ENCODE data around the gene HOOK2. TPM values are rescaled to one million over a fixed set of nuclear protein-coding genes. Genes with fewer than 3 reads are reported as not detected.

HOOK2 gene
- total RNA-seq, 1 experiment from 2014 or later = 96.3 TPM

- Histone ChIP-seq H3K79me2 (ENCODE audit: insufficient read depth, low read length) (peaks cover 4% of the 10 kb centered on the region; the same call in 1 of the 2 replicates), H3K4me3 (replicated peaks in 1 of 2; ENCODE audit: low read depth in 1 of 2, low read length in 2 of 2) (peak overlapping the region; percentile 66 to 68), H3K27me3 (ENCODE audit: insufficient read depth, low read length) (no peaks in the 10 kb centered on the region), H3K36me3 (ENCODE audit: control insufficient read depth in 1 of 2, insufficient read depth in 2 of 2, low read length in 2 of 2) (no peaks in the 10 kb centered on the region), H3K9me3 (ENCODE audit: control insufficient read depth in 1 of 2, insufficient read depth in 1 of 2, low read depth in 1 of 2, low read length in 2 of 2) (no peaks in the 10 kb centered on the region), H3K4me2 (ENCODE audit: low read length) (peak overlapping the region; percentile 85), H3K27ac (ENCODE audit: low read depth, low read length) (peak overlapping the region; percentile 96), H3K9me2 (ENCODE audit: insufficient read depth) (no peaks in the 10 kb centered on the region), H3K4me1 (ENCODE audit: control insufficient read depth in 1 of 2, insufficient read depth in 2 of 2, low read length in 2 of 2) (peaks cover 52 to 80% of the 10 kb centered on the region in 2 experiments), H4K20me1 (ENCODE audit: insufficient read depth) (no peaks in the 10 kb centered on the region), H3K9ac (ENCODE audit: low read length) (peak overlapping the region; percentile 78), H2AFZ (ENCODE audit: low read depth, low read length, poor library complexity, severe bottlenecking) (no peak overlapping the region)
- ChIA-PET CTCF (interaction anchor here (1.0 to 7.0 kb wide), 5 partner anchors 11 to 56 kb away, joined by 4 to 88 read pairs (median 36); partner anchors contain the start of genes JUNB and RTBDN), POLR2A (interaction anchor here (1.3 to 8.8 kb wide), 2 partner anchors 13 to 14 kb away, joined by 6 to 172 read pairs; partner anchors contain the start of gene JUNB), RAD21 (ENCODE audit: low non-redundant PET in 1 of 2, low total read pairs in 2 of 2, uncharacterized antibody in 2 of 2, unreplicated experiment in 2 of 2) (interaction anchor here (0.6 to 2.7 kb wide), 4 partner anchors 9 to 18 kb away, joined by 3 to 15 read pairs (median 6); partner anchors contain the start of gene JUNB (in 1 of the 2))
- ATAC-seq (no peak), DNase-seq (ENCODE audit: low read depth, low spot score) (no peak)
- TF ChIP-seq CTCF (IDR thresholded peaks at IDR 0.05 in 2 of 3, conservative IDR thresholded peaks at IDR 0.05 in 1 of 3; ENCODE audit: borderline replicate concordance in 1 of 3, insufficient read depth in 1 of 3, low read depth in 2 of 3, low read length in 2 of 3) = 0 out of 6 replicates have a peak, but pooled peaks of 1 of the 3 experiments have one; percentile 21
- no peak for TF ChIP-seq SP1 (IDR thresholded peaks at IDR 0.05; ENCODE audit: low read depth)
- intact Hi-C loops (cut with micrococcal nuclease) = loop anchor here (2.0 to 5.0 kb wide), 2 partner anchors 13 to 68 kb away; no protein-coding TSS in a partner anchor
- no TSS peak for BruUV-seq (replicated peaks)
Measured at GRCh38 chr19:12779162-12779993, 4.0 kb upstream of the HOOK2 start.

- H3K27ac ChIP-seq (ENCODE audit: low read depth, low read length) = peak overlapping the region; percentile 96
- RAD21 ChIA-PET (ENCODE audit: low non-redundant PET in 1 of 2, low total read pairs in 2 of 2, uncharacterized antibody in 2 of 2, unreplicated experiment in 2 of 2) = interaction anchor here (0.6 to 2.7 kb wide), 5 partner anchors 10 to 18 kb away, joined by 3 to 15 read pairs (median 8); partner anchors contain the start of gene JUNB (in 1 of the 2)
- TF ChIP-seq CBX3 (IDR thresholded peaks at IDR 0.05; ENCODE audit: low read depth) (no peak), SRF (IDR thresholded peaks at IDR 0.05; ENCODE audit: low read depth) (no peak), FOSL1 (IDR thresholded peaks at IDR 0.05; ENCODE audit: low read depth) (no peak), MAX (IDR thresholded peaks at IDR 0.05) (no peak), REST (IDR thresholded peaks at IDR 0.05; ENCODE audit: low read depth) (no peak), SP1 (IDR thresholded peaks at IDR 0.05; ENCODE audit: low read depth) (no peak), JUND (IDR thresholded peaks at IDR 0.05) (no peak)
Measured at GRCh38 chr19:12778905-12779161, 3.5 kb upstream of the HOOK2 start.

More at GRCh38 chr19:12778905-12779161, 3.5 kb upstream of the HOOK2 start:
- intact Hi-C loops (cut with micrococcal nuclease) = loop anchor here (2.0 to 5.0 kb wide), 2 partner anchors 14 to 68 kb away; no protein-coding TSS in a partner anchor
- ChIA-PET CTCF (interaction anchor here (1.0 to 7.0 kb wide), 6 partner anchors 11 to 56 kb away, joined by 4 to 88 read pairs (median 44); partner anchors contain the start of genes JUNB and RTBDN), POLR2A (interaction anchor here (1.3 to 8.8 kb wide), 2 partner anchors 13 to 15 kb away, joined by 6 to 172 read pairs; partner anchors contain the start of gene JUNB)
- Histone ChIP-seq H3K4me2 (ENCODE audit: low read length) (peak overlapping the region; percentile 85), H3K4me3 (replicated peaks in 1 of 2; ENCODE audit: low read depth in 1 of 2, low read length in 2 of 2) (peak overlapping the region; percentile 66 to 68), H3K36me3 (ENCODE audit: control insufficient read depth in 1 of 2, insufficient read depth in 2 of 2, low read length in 2 of 2) (no peaks in the 10 kb centered on the region), H4K20me1 (ENCODE audit: insufficient read depth) (no peaks in the 10 kb centered on the region), H3K27me3 (ENCODE audit: insufficient read depth, low read length) (no peaks in the 10 kb centered on the region), H3K4me1 (ENCODE audit: control insufficient read depth in 1 of 2, insufficient read depth in 2 of 2, low read length in 2 of 2) (peaks cover 53 to 80% of the 10 kb centered on the region in 2 experiments), H3K9me3 (ENCODE audit: control insufficient read depth in 1 of 2, insufficient read depth in 1 of 2, low read depth in 1 of 2, low read length in 2 of 2) (no peaks in the 10 kb centered on the region), H3K9ac (ENCODE audit: low read length) (peak overlapping the region; percentile 78), H2AFZ (ENCODE audit: low read depth, low read length, poor library complexity, severe bottlenecking) (no peak overlapping the region), H3K9me2 (ENCODE audit: insufficient read depth) (no peaks in the 10 kb centered on the region), H3K79me2 (ENCODE audit: insufficient read depth, low read length) (peaks cover 6% of the 10 kb centered on the region; the same call in 1 of the 2 replicates)
- no peak for ATAC-seq
- TSS peak; percentile 79 for BruUV-seq (replicated peaks)
- DNase-seq (ENCODE audit: low read depth, low spot score) = no peak

Data from HCT116 (cell line).